Activated naive CD8-positive, alpha-beta T cell treated with anti-CD3 and anti-CD28 coated beads, Interleukin-2, amount 50 U/mL, for 24 hours (primary cell): Measurements from ENCODE around the gene FKBP10.
A peak's percentile ranks its signal among the peaks of the same experiment; 100 is the strongest.
"Not testable (repeated sequence)": the region's sequence is repeated elsewhere in the genome, so short reads cannot be mapped to it uniquely, and the experiment has no call there.

Source experiments
- ATAC-seq: fragments of 150-1000 bp; cut with Tn5 transposase; one replicate; pipeline ENCODE4 v1.10.0; 2021
- DNase-seq: peaks from one replicate; pipeline ENCODE4 v3.0.0; 2021
- H3K27ac Mint-ChIP-seq: one replicate; pipeline ENCODE4 v1.8.0; 2021; ENCODE audit warnings: mild to moderate bottlenecking, mixed read lengths
- H3K27me3 Mint-ChIP-seq: one replicate; pipeline ENCODE4 v1.8.0; 2021; ENCODE audit warnings: mixed read lengths
- H3K36me3 Mint-ChIP-seq: one replicate; pipeline ENCODE4 v1.8.0; 2021; ENCODE audit warnings: low read depth, mixed read lengths
- H3K4me1 Mint-ChIP-seq: one replicate; pipeline ENCODE4 v1.8.0; 2021; ENCODE audit warnings: mixed read lengths
- H3K4me3 Mint-ChIP-seq: one replicate; pipeline ENCODE4 v1.8.0; 2021; ENCODE audit warnings: mild to moderate bottlenecking, moderate library complexity, mixed read lengths
- H3K9me3 Mint-ChIP-seq: one replicate; pipeline ENCODE4 v1.8.0; 2021; ENCODE audit warnings: mixed read lengths

Gene FKBP10

DNA sequence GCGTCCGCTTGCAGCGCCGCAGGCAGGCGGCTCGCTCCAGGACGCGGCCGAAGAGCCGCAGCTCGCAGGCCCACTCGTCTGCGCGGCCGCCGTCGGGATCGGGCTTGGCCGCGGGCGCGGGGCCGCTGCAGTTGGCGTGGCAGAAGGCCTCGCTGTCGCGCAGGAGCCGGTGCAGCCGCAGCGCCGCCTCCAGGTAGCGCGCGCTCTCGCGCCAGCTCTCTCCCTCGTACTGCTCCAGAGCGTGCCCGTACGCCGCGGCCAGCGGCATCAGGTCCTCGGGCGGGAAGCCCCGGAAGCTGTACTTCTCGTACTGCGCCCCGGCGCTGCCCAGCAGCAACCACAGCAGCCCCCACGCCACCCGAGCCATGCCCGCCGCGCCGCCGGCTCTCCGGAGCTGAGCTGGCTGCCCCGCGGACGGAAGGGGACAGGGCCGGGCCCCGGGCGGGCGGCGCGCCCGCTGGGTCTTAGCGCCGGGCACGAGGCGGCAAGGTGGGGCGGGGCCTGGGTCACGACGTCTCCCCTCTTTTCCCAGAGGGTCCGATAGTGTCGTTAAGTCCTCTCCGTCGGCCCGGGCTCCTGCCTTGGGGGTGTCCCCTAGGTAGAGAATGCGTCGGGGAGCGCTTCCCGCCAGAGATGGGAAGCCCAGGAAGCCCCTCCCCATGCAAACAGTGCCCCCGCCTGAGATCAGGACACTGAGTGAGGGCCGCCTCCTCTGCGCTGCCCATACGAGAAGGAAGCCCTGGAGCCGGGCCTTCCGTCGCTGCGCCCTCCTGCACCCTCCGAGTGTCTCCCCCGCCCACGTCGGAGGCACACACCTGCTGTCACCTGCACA, 1.0 kb upstream of the FKBP10 start, which contains the start of gene P3H4:
Gene P3H4 (minus strand): TSS at position 401 of the 832 bp plus-strand sequence. CDS start 34 bp downstream, at position 367.
- ATAC-seq (peak; percentile 84), DNase-seq (peak; percentile 72)
- Mint-ChIP-seq H3K4me3 (peak within 1 kb of the TSS; percentile 79), H3K36me3 (no peaks in the 10 kb centered on the region), H3K4me1 (peaks cover 17% of the 10 kb centered on the region), H3K27ac (peak within 1 kb of the TSS; percentile 65), H3K9me3 (no peaks in the 10 kb centered on the region), H3K27me3 (peaks cover 9% of the 10 kb centered on the region)

DNA sequence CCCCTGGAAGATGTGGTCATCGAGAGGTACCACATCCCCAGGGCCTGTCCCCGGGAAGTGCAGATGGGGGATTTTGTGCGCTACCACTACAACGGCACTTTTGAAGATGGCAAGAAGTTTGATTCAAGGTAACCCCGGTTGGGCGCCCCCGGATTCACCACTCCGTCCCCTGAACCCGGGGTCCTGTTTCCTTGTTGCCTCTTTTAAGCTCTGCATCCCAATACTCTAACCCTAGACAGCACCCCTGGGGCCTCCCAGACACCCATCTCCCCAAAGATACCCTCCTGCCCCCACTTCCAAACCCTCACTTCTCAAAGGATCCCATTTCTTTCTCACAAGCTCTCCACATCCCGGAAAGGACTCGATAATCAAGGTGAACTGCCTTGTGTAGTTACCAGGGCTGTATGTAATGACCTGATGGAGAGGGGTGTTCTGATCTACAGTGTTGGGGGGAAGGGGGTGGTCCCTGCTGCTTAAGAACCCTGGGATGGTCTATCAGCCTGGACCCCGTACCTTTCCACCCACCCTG, 412 bp downstream of the FKBP10 start:
- Mint-ChIP-seq H3K27ac (peak overlapping the region; percentile 19), H3K9me3 (no peaks in the 10 kb centered on the region), H3K4me1 (peaks cover 17% of the 10 kb centered on the region), H3K4me3 (no peak overlapping the region), H3K27me3 (peaks cover 9% of the 10 kb centered on the region), H3K36me3 (no peaks in the 10 kb centered on the region)
- DNase-seq (no peak), ATAC-seq (no peak)

DNA sequence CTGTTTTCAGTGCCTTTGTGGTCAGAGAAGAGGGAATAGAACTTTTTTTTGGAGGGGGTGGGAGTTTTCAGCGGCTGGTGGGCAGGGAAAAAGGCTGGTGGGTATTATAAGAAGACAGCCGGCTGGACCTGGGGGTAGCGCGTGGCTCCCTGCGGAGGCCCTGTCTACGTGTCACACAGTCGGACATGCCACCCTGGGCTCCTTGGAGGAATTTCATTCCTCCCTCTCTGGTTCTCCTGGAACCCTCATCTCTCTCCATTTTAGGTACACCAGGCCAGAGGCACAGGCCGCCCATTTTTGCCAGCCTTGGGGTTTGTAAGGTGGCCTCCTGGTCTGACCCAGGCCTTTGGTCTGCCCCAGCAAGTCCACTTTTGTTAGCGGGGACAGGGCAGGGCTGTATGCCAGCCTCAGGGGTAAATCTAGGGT, 908 bp downstream of the FKBP10 start:
- Mint-ChIP-seq H3K27ac (no peak overlapping the region), H3K4me3 (no peak overlapping the region), H3K36me3 (no peaks in the 10 kb centered on the region), H3K9me3 (no peaks in the 10 kb centered on the region), H3K4me1 (peaks cover 17% of the 10 kb centered on the region), H3K27me3 (peaks cover 9% of the 10 kb centered on the region)
- DNase-seq, result no peak
- no peak for ATAC-seq

DNA sequence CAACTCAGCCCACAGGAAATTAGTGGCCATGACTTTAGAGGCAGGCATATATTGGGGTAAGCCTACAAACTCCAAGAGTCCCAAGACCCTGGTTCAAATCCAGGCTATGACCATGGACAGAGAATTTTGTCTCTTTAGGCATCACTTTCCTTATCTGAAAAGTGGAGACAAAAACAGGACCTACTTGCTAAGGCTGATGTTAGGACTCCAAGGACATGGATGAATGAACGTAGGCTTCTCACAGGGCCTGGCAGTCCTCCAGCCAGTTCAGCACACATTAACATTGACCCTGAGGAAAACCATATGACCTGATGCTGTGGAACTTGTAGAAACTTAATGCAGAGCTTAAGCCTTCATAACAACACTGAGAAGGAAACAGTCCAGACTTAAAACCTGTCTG, 1.4 kb downstream of the FKBP10 start:
- no peak for DNase-seq
- H3K4me3 Mint-ChIP-seq, result no peak overlapping the region

DNA sequence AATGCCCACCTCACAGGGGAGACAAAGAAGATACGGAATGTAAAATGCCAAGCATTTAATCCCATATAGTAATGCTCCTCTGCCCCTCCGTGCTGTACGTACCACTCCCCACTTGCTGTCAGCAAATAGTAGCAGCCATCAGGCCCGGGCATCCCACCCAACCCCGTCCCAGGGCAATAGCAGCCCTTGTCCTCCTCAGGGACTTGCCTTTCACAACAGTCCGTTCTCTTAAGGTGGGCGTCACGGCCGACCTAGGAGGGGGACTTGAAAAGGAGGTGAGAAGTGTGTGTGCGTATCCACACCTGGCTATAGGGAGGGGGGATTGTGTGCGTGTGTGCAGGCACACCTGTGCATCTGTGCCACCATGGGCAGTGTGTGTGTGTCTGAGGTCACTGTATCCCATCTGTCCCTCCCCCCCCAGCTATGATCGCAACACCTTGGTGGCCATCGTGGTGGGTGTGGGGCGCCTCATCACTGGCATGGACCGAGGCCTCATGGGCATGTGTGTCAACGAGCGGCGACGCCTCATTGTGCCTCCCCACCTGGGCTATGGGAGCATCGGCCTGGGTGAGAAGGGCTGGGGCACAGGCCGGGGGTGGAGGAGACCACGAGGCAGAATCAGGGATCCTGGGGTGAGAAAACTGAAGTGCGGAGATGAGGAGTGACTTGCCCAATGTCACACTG, 4.0 kb downstream of the FKBP10 start:
- peaks cover 6% of the 10 kb centered on the region for H3K4me1 Mint-ChIP-seq
- H3K27ac Mint-ChIP-seq, result no peak overlapping the region
- ATAC-seq, result no peak
- no peak for DNase-seq
- no peaks in the 10 kb centered on the region for H3K9me3 Mint-ChIP-seq
- H3K27me3 Mint-ChIP-seq, result peaks cover 7% of the 10 kb centered on the region
- H3K4me3 Mint-ChIP-seq, result no peak overlapping the region
- H3K36me3 Mint-ChIP-seq, result no peaks in the 10 kb centered on the region

More for the DNA sequence above, 1.4 kb downstream of the FKBP10 start:
- Mint-ChIP-seq H3K27ac (no peak overlapping the region), H3K36me3 (no peaks in the 10 kb centered on the region), H3K9me3 (no peaks in the 10 kb centered on the region), H3K4me1 (peaks cover 17% of the 10 kb centered on the region), H3K27me3 (peaks cover 9% of the 10 kb centered on the region)
- ATAC-seq, result no peak

DNA sequence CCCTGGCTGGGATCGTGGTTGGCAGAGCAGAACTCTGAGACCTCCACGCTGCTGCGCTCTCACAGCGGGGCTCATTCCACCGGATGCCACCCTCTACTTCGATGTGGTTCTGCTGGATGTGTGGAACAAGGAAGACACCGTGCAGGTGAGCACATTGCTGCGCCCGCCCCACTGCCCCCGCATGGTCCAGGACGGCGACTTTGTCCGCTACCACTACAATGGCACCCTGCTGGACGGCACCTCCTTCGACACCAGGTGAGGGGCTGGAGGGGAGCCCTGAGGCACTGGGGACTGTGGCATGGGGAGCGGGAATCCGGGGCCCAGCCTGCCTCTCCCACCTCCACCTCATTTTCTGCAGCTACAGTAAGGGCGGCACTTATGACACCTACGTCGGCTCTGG, 5.2 kb downstream of the FKBP10 start:
- DNase-seq, result no peak
- Mint-ChIP-seq H3K9me3 (no peaks in the 10 kb centered on the region), H3K27me3 (peaks cover 4% of the 10 kb centered on the region), H3K27ac (no peak overlapping the region), H3K36me3 (no peaks in the 10 kb centered on the region), H3K4me3 (no peak overlapping the region), H3K4me1 (no peaks in the 10 kb centered on the region)
- ATAC-seq, result no peak

DNA sequence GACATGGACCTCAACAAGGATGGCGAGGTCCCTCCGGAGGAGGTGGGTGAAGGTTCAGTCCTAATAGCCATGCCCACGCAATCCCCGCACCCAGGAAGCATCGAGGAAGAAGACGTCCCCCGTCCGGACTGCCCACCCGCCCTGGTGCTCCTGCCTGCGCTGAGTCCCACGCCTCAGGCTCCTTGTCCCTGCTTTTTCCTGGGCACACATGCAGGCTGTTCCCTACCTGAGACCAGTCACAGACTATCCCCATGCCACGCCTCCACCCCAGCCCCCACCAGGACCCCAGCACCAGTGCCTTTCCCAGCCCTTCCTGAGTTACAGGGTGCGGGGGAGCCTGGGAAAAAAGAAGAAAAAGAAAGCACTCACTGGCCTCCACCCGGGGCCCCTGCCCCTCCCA, 9.0 kb downstream of the FKBP10 start:
- DNase-seq (no peak), ATAC-seq (no peak)
- no peaks in the 10 kb centered on the region for H3K9me3 Mint-ChIP-seq
- H3K36me3 Mint-ChIP-seq, result no peaks in the 10 kb centered on the region
- H3K4me1 Mint-ChIP-seq, result no peaks in the 10 kb centered on the region
- H3K4me3 Mint-ChIP-seq, result no peak overlapping the region
- no peaks in the 10 kb centered on the region for H3K27me3 Mint-ChIP-seq
- H3K27ac Mint-ChIP-seq, result no peak overlapping the region

DNA sequence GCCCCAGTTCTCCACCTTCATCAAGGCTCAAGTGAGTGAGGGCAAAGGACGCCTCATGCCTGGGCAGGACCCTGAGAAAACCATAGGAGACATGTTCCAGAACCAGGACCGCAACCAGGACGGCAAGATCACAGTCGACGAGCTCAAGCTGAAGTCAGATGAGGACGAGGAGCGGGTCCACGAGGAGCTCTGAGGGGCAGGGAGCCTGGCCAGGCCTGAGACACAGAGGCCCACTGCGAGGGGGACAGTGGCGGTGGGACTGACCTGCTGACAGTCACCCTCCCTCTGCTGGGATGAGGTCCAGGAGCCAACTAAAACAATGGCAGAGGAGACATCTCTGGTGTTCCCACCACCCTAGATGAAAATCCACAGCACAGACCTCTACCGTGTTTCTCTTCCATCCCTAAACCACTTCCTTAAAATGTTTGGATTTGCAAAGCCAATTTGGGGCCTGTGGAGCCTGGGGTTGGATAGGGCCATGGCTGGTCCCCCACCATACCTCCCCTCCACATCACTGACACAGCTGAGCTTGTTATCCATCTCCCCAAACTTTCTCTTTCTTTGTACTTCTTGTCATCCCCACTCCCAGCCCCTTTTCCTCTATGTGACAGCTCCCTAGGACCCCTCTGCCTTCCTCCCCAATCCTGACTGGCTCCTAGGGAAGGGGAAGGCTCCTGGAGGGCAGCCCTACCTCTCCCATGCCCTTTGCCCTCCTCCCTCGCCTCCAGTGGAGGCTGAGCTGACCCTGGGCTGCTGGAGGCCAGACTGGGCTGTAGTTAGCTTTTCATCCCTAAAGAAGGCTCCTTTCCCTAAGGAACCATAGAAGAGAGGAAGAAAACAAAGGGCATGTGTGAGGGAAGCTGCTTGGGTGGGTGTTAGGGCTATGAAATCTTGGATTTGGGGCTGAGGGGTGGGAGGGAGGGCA, 9.7 kb downstream of the FKBP10 start:
- H3K4me3 Mint-ChIP-seq, result no peak overlapping the region
- no peaks in the 10 kb centered on the region for H3K4me1 Mint-ChIP-seq
- no peaks in the 10 kb centered on the region for H3K36me3 Mint-ChIP-seq
- H3K27ac Mint-ChIP-seq, result no peak overlapping the region
- no peaks in the 10 kb centered on the region for H3K9me3 Mint-ChIP-seq
- no peak for DNase-seq
- no peak for ATAC-seq
- no peaks in the 10 kb centered on the region for H3K27me3 Mint-ChIP-seq

DNA sequence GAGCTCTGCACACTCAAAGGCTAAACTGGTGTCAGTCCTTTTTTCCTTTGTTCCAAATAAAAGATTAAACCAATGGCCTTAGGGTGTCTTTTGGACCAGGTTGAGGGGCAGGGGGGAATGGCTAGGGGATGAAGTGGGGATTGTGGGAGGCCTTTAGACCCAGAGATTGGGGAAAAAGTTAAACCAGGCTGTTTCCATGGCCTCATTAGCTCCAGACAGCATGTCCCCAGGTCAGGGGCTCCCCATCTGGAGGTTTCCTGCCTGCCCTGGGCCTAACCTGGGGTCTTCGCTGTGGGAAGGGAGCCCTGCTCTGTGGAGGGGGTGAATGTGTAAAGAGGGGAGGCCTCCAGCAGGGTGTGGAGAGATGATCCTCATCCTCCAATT, 10.3 kb downstream of the FKBP10 start:
- Mint-ChIP-seq H3K9me3 (no peaks in the 10 kb centered on the region), H3K27ac (no peak overlapping the region), H3K36me3 (peaks cover 4% of the 10 kb centered on the region), H3K4me3 (no peak overlapping the region), H3K4me1 (no peaks in the 10 kb centered on the region), H3K27me3 (no peaks in the 10 kb centered on the region)
- DNase-seq (no peak), ATAC-seq (no peak)

DNA sequence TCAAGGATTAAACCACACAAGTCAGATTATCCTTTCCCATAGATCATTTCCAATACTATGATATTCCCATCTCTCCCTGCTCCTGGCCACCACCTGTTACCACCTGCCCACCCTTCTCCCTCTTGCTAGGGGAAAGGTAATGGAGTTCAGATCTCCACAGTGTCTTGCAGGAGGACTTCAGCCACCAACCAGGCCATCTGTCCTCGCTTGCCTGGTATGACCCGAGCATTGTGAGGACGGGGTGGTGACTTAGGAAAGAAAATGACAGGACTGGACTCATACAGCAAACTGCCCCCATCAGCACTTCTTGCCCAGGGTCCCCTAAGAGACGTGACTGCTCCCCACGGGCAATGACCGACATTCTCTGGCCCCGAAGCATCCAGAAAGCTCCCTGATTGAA, 10.8 kb downstream of the FKBP10 start:
- Mint-ChIP-seq H3K4me3 (no peak overlapping the region), H3K4me1 (no peaks in the 10 kb centered on the region), H3K36me3 (peaks cover 4% of the 10 kb centered on the region), H3K27ac (no peak overlapping the region), H3K27me3 (no peaks in the 10 kb centered on the region), H3K9me3 (no peaks in the 10 kb centered on the region)
- no peak for DNase-seq
- no peak for ATAC-seq

DNA sequence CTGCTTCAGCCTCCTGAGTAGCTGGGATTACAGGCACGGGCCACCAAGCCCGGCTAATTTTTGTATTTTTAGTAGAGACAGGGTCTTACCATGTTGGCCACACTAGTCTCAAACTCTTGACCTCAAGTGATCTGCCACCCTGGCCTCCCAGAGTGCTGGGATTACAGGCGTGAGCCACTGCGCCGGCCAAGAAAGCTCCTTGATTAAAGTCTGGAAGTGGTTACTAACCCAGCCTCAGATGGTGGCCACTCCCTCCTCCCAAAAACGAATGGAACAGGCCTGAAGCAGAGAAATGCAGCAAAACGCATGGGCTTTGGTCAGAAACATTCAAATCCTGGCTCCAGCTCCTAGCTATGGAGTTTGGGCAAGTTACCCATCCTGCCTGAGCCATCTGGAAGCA, 11.3 kb downstream of the FKBP10 start:
- Mint-ChIP-seq H3K36me3 (peaks cover 4% of the 10 kb centered on the region), H3K4me1 (no peaks in the 10 kb centered on the region), H3K27me3 (no peaks in the 10 kb centered on the region), H3K4me3 (no peak overlapping the region), H3K27ac (no peak overlapping the region), H3K9me3 (no peaks in the 10 kb centered on the region)
- ATAC-seq, result no peak
- no peak for DNase-seq

DNA sequence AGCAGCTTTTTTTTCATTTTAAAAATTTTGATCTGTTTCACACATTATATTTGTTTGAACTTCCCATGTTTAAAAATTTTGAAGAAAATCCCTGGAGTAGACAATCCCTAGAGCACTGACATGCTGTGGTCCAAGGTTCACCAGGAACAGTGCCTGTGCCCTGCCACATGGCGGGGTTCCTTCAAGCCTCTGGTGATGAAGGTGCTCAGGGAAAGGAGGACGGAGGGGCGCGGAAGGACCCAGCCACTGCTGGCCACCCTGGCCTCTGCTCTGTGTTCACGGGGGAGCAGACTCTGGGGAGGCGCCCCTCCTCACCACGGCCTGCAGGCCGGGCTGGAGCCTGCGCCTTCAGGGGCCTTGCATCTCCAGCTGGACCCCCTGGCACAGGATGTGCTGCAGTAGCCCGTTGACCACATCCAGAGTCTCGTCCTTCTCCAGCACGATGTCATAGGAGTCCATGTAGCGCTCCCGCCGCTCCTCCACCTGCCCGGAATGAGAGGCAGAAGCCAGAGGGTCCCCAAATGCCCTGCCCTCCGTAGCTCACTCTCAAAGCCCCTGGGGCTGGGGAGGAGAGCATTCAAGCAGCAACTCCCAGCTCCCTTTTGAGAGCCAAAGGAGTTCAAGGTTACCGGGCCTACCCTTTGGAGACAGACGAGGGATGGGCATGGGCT, 12.5 kb downstream of the FKBP10 start:
- no peak for ATAC-seq
- peaks cover 4% of the 10 kb centered on the region for H3K36me3 Mint-ChIP-seq
- H3K4me3 Mint-ChIP-seq, result no peak overlapping the region
- no peaks in the 10 kb centered on the region for H3K4me1 Mint-ChIP-seq
- DNase-seq, result no peak
- no peaks in the 10 kb centered on the region for H3K9me3 Mint-ChIP-seq
- no peaks in the 10 kb centered on the region for H3K27me3 Mint-ChIP-seq
- H3K27ac Mint-ChIP-seq, result no peak overlapping the region

DNA sequence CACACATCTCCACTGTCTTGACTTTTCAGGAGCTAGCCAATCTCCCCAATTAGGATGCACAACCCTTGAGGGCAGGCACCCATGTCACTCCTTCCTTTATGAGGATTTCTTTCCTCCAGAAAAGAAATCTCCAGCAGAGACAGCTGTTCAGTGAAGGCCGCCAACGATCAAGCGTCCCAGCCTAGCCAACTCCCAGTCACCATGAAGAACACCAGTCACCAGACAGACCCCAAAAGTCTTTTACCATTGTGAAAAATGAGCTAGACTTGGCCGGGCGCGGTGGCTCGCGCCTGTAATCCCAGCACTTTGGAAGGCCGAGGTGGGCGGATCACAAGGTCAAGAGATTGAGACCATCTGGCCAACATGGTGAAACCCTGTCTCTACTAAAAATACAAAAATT, 17.2 kb downstream of the FKBP10 start:
- peaks cover 10% of the 10 kb centered on the region for H3K36me3 Mint-ChIP-seq
- not testable (repeated sequence) for H3K27me3 Mint-ChIP-seq, H3K4me3 Mint-ChIP-seq, H3K27ac Mint-ChIP-seq, H3K4me1 Mint-ChIP-seq, ATAC-seq, DNase-seq, H3K9me3 Mint-ChIP-seq
